Measurements from ENCODE around the gene CRISPLD2. TPM values are rescaled to one million over a fixed set of nuclear protein-coding genes. Genes with fewer than 3 reads are reported as not detected.

The CRISPLD2 gene
- total and polyA plus RNA-seq, 9 of the 15 experiments (the other 6 are each of a cell fraction or from before 2014, with no cell fraction given): 0.03 to 0.24 (median 0.04) TPM; not detected in 4

DNA sequence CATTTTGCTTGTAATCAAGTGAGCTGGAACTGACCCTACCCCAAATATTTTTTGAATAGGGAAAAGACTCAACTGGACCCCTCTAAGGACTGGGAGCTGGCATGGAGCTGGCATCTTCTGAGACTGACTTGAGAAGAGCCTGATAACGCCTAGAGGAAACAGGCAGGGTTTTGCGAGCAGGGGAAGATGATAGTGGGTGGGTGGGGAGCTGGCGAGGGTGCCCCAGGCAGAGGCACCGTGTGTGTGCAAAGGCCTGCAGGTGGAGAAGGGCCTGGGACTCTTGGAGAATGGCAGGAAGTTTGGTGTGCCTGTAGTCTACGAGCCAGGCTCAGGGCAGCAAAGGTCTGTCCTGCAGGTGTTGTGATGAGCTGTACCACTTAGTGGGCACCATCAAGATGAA lies 4.1 kb downstream of the CRISPLD2 start:
- 4% methylated on average over 5 of the region's 5 CpGs for WGBS (ENCODE audit: insufficient coverage, low coverage, missing lambda C conversion rate)
- Histone ChIP-seq H3K27ac (ENCODE audit: extremely low read depth, low read depth, low read length) (no peak overlapping the region), H3K4me1 (replicated peaks in 1 of 2; ENCODE audit: control insufficient read depth in 2 of 2, insufficient read depth in 2 of 2, low read length in 2 of 2) (peaks cover 8 to 12% of the 10 kb centered on the region in 2 experiments; a peak in 2 of 5 replicates), H3K9ac (ENCODE audit: insufficient read depth in 1 of 2, low read depth in 2 of 2, low read length in 2 of 2) (no peak overlapping the region), H4K20me1 (replicated peaks; ENCODE audit: control insufficient read depth, insufficient read depth, low read length) (peaks cover 14% of the 10 kb centered on the region; the same call in 1 of the 2 replicates), H3K4me2 (ENCODE audit: insufficient read depth, low read length) (no peak overlapping the region), H2AFZ (ENCODE audit: low read depth, low read length) (no peak overlapping the region), H3K27me3 (ENCODE audit: control insufficient read depth in 2 of 2, insufficient read depth in 2 of 2, low read length in 2 of 2) (peaks cover 49 to 70% of the 10 kb centered on the region in 2 experiments), H3K79me2 (ENCODE audit: control insufficient read depth, insufficient read depth, low read length) (no peaks in the 10 kb centered on the region), H3K4me3 (no peak overlapping the region), H3K36me3 (ENCODE audit: control insufficient read depth, insufficient read depth, low read length) (no peaks in the 10 kb centered on the region), H3K9me1 (ENCODE audit: control insufficient read depth, insufficient read depth, low read length) (no peaks in the 10 kb centered on the region), H3K9me3 (replicated peaks; ENCODE audit: control insufficient read depth, insufficient read depth, low read depth, low read length) (no peaks in the 10 kb centered on the region)
- POLR2A ChIA-PET: interaction anchor here (0.9 kb wide), 1 partner anchor 9 kb away, joined by 4 read pairs; no protein-coding TSS in a partner anchor
- CTCF ChIA-PET (ENCODE audit: low intra/inter-chr PET ratio): no interaction called here
- FAIRE-seq (no peak), DNase-seq (ENCODE audit: extremely low read depth in 1 of 4, low spot score in 3 of 4) (no peak), ATAC-seq (no peak)
- in situ Hi-C loops (cut with MboI): no loop called here
- BruUV-seq (replicated peaks): no TSS peak
- TF ChIP-seq CHCHD3 (CRISPR knock-in tag; IDR thresholded peaks at IDR 0.05): no peak
- TF ChIP-seq, protein P1, sequence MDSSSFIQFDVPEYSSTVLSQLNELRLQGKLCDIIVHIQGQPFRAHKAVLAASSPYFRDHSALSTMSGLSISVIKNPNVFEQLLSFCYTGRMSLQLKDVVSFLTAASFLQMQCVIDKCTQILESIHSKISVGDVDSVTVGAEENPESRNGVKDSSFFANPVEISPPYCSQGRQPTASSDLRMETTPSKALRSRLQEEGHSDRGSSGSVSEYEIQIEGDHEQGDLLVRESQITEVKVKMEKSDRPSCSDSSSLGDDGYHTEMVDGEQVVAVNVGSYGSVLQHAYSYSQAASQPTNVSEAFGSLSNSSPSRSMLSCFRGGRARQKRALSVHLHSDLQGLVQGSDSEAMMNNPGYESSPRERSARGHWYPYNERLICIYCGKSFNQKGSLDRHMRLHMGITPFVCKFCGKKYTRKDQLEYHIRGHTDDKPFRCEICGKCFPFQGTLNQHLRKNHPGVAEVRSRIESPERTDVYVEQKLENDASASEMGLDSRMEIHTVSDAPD (CRISPR knock-in tag; IDR thresholded peaks at IDR 0.05): no peak
- no peak for TF ChIP-seq CEBPG (CRISPR knock-in tag; IDR thresholded peaks at IDR 0.05)
- TF ChIP-seq CEBPG (tag; conservative IDR thresholded peaks at IDR 0.05 in 1 of 2, IDR thresholded peaks at IDR 0.05 in 1 of 2): 0 out of 4 replicates have a peak, but pooled peaks of 1 of the 2 experiments have one; percentile 3
- no peak for TF ChIP-seq SAFB2 (IDR thresholded peaks at IDR 0.05; ENCODE audit: borderline replicate concordance, low read depth, low read length, severe bottlenecking)
- TF ChIP-seq RBM17 (IDR thresholded peaks at IDR 0.05; ENCODE audit: borderline replicate concordance, low read depth, low read length): no peak
- intact Hi-C loops (cut with micrococcal nuclease): no loop called here
